Vagina (tissue), 2 donors: ENCODE measurements around the gene TMED4.

Experiments
- CTCF ChIP-seq, 3 experiments: fragments of 450-650 bp in 2 of 3; fragments of 200-600 bp in 1 of 3; sonication (generic) in 1 of 3; IDR thresholded peaks; one replicate each; pipeline ENCODE4 v1.5.1; 2017 to 2019; ENCODE audit warnings: antibody characterized with exemption in 3 of 3, mild to moderate bottlenecking in 2 of 3, moderate library complexity in 2 of 3
- POLR2A ChIP-seq, 2 donors: fragments of 450-650 bp; IDR thresholded peaks; one replicate each; pipeline ENCODE4 v1.6.1; 2017; ENCODE audit warnings: antibody characterized with exemption in 2 of 2, mild to moderate bottlenecking in 2 of 2, moderate library complexity in 2 of 2
- POLR2AphosphoS5 ChIP-seq, 2 donors: sonication (generic); formaldehyde crosslinking; IDR thresholded peaks; one replicate each; pipeline ENCODE4 v1.9.0; 2017; ENCODE audit warnings: antibody characterized with exemption in 2 of 2, mild to moderate bottlenecking in 2 of 2, low read depth in 1 of 2; ENCODE audit not compliant: insufficient read depth in 1 of 2

- TF ChIP-seq CTCF (IDR thresholded peaks at IDR 0.05) (no peak), POLR2A (IDR thresholded peaks at IDR 0.05) (no peak), POLR2AphosphoS5 (IDR thresholded peaks at IDR 0.05; ENCODE audit: insufficient read depth in 1 of 2, low read depth in 1 of 2) (no peak)
These were observed 22.5 kb downstream of the TMED4 start for GRCh38 chr7:44559485-44559884.
